ENCODE measurements around the gene IPCEF1. TPM values are rescaled to one million over a fixed set of nuclear protein-coding genes. Genes with fewer than 3 reads are reported as not detected.

Gene IPCEF1
- total RNA-seq, 2 donors from 2014 or later = 0.51 to 0.93 TPM

DNA sequence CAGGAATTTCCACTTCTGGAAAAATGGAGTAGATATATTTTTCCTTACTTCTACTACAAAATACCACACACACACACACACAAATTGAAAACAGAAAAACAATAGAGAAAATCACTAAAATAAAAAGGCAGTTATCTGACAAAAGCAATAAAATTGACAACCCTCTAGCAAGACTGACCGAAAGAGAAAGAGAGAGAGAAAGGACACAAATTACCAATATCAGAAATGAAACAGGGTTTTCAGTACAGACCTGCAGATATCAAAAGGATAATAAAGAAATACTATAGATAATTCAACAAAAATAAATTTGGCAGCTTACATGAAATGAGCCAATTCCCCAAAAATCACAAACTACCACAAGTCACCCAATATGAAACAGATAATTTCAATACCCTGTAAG lies 212.8 kb downstream of the IPCEF1 start:
- no peaks in the 10 kb centered on the region for H3K27me3 ChIP-seq
- H3K9me3 ChIP-seq = no peaks in the 10 kb centered on the region
- DNase-seq (ENCODE audit: low spot score) = no peak
- no peaks in the 10 kb centered on the region for H3K36me3 ChIP-seq
- no peaks in the 10 kb centered on the region for H3K4me1 ChIP-seq
- TF ChIP-seq, protein P1, sequence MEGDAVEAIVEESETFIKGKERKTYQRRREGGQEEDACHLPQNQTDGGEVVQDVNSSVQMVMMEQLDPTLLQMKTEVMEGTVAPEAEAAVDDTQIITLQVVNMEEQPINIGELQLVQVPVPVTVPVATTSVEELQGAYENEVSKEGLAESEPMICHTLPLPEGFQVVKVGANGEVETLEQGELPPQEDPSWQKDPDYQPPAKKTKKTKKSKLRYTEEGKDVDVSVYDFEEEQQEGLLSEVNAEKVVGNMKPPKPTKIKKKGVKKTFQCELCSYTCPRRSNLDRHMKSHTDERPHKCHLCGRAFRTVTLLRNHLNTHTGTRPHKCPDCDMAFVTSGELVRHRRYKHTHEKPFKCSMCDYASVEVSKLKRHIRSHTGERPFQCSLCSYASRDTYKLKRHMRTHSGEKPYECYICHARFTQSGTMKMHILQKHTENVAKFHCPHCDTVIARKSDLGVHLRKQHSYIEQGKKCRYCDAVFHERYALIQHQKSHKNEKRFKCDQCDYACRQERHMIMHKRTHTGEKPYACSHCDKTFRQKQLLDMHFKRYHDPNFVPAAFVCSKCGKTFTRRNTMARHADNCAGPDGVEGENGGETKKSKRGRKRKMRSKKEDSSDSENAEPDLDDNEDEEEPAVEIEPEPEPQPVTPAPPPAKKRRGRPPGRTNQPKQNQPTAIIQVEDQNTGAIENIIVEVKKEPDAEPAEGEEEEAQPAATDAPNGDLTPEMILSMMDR (IDR thresholded peaks at IDR 0.05) = no peak
- H3K27ac ChIP-seq = no peak overlapping the region
- H3K4me3 ChIP-seq = no peak overlapping the region

DNA sequence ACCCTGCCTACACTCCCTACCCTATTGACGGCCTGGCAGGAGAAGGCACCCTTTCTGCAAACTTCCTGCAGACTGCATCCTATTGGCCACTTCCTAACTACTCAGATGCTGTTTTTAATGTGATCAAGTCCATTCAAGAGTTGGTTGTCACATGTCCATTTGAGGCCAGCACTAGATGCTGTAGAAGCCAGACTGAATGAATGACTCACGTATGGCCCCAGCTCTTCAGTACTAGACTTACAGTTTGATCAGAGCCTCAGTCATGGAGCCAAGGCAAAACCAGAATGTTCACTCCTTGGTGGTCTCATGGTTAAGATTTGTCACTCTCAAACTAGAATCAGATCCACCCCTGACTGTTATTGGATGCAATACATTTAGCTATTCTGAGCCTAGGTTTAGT lies 215.9 kb downstream of the IPCEF1 start:
- TF ChIP-seq, protein P1 (IDR thresholded peaks at IDR 0.05) = no peak
- DNase-seq (ENCODE audit: low spot score) = no peak
- no peak overlapping the region for H3K27ac ChIP-seq
- no peak overlapping the region for H3K4me3 ChIP-seq
- H3K27me3 ChIP-seq = no peaks in the 10 kb centered on the region
- H3K9me3 ChIP-seq = no peaks in the 10 kb centered on the region
- H3K4me1 ChIP-seq = no peaks in the 10 kb centered on the region
- H3K36me3 ChIP-seq = no peaks in the 10 kb centered on the region

DNA sequence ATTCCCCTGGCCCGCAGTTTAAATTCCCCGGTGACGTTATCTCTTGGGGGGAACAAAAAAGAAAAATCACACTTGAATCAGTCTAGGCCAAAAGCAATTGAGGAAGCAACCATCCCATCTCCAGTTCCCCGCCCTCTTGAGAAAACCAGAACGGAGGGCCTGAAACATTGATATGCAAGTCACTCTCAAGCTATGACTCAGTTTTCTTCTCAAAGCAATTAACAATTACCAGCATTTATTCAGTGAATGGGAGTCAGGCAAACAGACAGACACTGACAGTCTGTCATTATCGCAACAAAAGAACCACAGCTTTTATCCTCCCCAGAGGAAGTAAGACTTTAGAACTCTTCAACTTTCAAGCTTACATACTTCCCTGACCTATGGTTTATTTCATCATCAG lies 216.7 kb downstream of the IPCEF1 start:
- Histone ChIP-seq H3K27ac (no peak overlapping the region), H3K4me1 (no peaks in the 10 kb centered on the region), H3K36me3 (no peaks in the 10 kb centered on the region), H3K27me3 (no peaks in the 10 kb centered on the region), H3K4me3 (no peak overlapping the region), H3K9me3 (no peaks in the 10 kb centered on the region)
- no peak for DNase-seq (ENCODE audit: low spot score)
- TF ChIP-seq, protein P1 (IDR thresholded peaks at IDR 0.05) = no peak

DNA sequence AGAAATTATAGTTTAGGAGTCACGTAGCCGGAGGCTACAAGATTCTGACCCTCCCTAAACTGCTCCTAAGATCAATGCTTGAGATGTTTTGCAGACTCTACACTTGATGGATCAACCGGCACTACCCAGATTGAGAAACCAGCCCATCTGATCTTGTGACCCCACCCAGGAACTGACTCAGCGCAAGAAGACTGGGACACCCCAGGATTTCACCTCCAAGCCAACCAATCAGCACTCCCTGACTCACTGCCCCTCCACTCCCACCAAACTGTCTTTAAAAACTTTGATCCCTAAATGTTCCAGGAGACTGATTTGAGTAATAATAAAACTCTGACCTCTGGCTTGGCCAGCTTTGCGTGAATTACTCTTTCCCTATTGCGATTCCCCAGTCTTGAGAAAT lies 217.8 kb downstream of the IPCEF1 start:
- TF ChIP-seq, protein P1 (IDR thresholded peaks at IDR 0.05) = no peak
- Histone ChIP-seq H3K36me3 (no peaks in the 10 kb centered on the region), H3K9me3 (no peaks in the 10 kb centered on the region), H3K27ac (no peak overlapping the region), H3K4me1 (no peaks in the 10 kb centered on the region), H3K4me3 (no peak overlapping the region), H3K27me3 (no peaks in the 10 kb centered on the region)
- DNase-seq (ENCODE audit: low spot score) = no peak

DNA sequence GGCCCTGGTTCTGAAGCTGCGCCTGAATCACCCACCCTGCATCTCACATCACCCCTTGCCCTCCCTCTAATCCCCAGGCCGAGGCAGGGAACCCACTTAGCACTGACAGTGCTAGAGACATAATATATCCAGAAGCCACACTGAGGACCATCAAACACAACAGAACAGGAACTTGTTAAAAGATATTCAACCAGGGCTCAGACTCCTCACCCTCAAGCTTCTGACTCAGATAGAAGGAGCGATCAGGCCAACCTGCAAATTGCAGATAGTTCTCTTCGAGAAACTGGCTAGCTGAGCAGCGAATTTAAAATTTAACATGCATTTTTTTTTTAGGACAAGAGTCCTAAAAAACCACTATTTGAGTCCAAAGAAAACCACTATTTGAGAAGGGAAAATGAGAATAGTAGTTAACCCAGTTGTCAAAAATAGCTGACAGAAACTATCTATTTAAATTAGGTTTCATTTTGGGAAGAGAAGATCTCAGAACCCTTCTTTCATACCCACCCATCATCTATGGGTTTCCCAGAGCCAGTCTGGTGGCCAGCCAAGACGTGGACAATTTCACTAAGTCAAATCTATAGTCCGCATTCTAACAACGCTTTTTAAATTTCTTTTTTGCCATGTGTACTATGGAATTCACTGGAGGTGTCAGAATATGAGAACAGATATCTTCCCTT lies 222.0 kb downstream of the IPCEF1 start:
- H3K9me3 ChIP-seq = no peaks in the 10 kb centered on the region
- H3K4me3 ChIP-seq = no peak overlapping the region
- no peaks in the 10 kb centered on the region for H3K27me3 ChIP-seq
- no peak for DNase-seq (ENCODE audit: low spot score)
- TF ChIP-seq, protein P1 (IDR thresholded peaks at IDR 0.05) = no peak
- no peaks in the 10 kb centered on the region for H3K4me1 ChIP-seq
- H3K36me3 ChIP-seq = no peaks in the 10 kb centered on the region
- no peak overlapping the region for H3K27ac ChIP-seq

DNA sequence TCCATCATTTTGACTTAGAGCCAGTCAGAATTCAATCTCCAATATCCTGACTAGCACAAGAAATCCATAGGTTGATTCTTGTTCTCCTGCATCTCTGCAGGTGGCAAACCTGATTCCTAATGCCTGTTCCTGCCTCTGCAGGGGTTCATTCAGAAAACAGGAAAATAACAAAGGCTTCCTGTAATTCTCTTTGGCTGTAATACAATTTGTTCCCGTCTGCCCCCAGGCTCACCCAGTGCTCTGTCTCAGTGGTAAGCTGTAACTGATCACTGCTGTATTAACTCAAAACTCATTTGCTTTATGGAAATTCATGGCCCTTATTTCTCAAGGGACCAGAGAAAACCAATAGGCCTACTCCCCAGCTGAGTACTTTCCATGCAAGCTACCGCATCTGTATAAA lies 228.9 kb downstream of the IPCEF1 start:
- no peak for DNase-seq (ENCODE audit: low spot score)
- TF ChIP-seq, protein P1 (IDR thresholded peaks at IDR 0.05) = no peak
- Histone ChIP-seq H3K4me3 (no peak overlapping the region), H3K36me3 (no peaks in the 10 kb centered on the region), H3K27me3 (no peaks in the 10 kb centered on the region), H3K4me1 (no peaks in the 10 kb centered on the region), H3K27ac (no peak overlapping the region), H3K9me3 (peaks cover 0 to 3% of the 10 kb centered on the region in 2 donors)

Data from right atrium auricular region (tissue), 2 donors.